Subcutaneous abdominal adipose tissue (tissue), 5 donors: ENCODE results near the gene GHRH.
A peak's percentile ranks its signal among the peaks of the same experiment; 100 is the strongest.

Source experiments
- H3K27ac ChIP-seq: one replicate; pipeline ENCODE4 v1.7.0; 2013; ENCODE audit warnings: low read depth, mild to moderate bottlenecking, inconsistent platforms, low read length, moderate library complexity
- H3K27me3 ChIP-seq, 5 donors: one replicate each; pipeline ENCODE4 v1.7.0; 2013; ENCODE audit warnings: low read length in 5 of 5, inconsistent platforms in 1 of 5; ENCODE audit not compliant: control insufficient read depth in 5 of 5, insufficient read depth in 4 of 5
- H3K36me3 ChIP-seq, 5 donors: one replicate each; pipeline ENCODE4 v1.7.0; 2013; ENCODE audit warnings: low read length in 5 of 5; ENCODE audit not compliant: control insufficient read depth in 5 of 5, insufficient read depth in 5 of 5
- H3K4me1 ChIP-seq, 5 donors: one replicate each; pipeline ENCODE4 v1.7.0; 2013; ENCODE audit warnings: low read length in 5 of 5, mild to moderate bottlenecking in 3 of 5, moderate library complexity in 1 of 5; ENCODE audit not compliant: control insufficient read depth in 5 of 5, insufficient read depth in 5 of 5
- H3K4me3 ChIP-seq, 5 donors: one replicate each; pipeline ENCODE4 v1.7.0; 2013; ENCODE audit warnings: low read length in 5 of 5, low read depth in 1 of 5
- H3K9ac ChIP-seq, 5 donors: one replicate each; pipeline ENCODE4 v1.7.0; 2013; ENCODE audit warnings: low read length in 5 of 5, mild to moderate bottlenecking in 4 of 5, moderate library complexity in 3 of 5
- H3K9me3 ChIP-seq, 5 donors: one replicate each; pipeline ENCODE4 v1.7.0; 2013; ENCODE audit warnings: low read length in 5 of 5; ENCODE audit not compliant: control insufficient read depth in 5 of 5
- donor health status: healthy.
- donor health status: healthy.
- donor health status: healthy.
- donor health status: healthy.
- donor health status: healthy.

Gene GHRH

GRCh38 chr20:37291724-37292126 is 30.1 kb upstream of the GHRH start:
- H3K9me3 ChIP-seq, result peaks cover 0 to 8% (median 5%) of the 10 kb centered on the region in 5 donors
- H3K27ac ChIP-seq, result no peak overlapping the region
- H3K4me3 ChIP-seq, result no peak overlapping the region
- H3K36me3 ChIP-seq, result peaks cover 0 to 8% (median 3%) of the 10 kb centered on the region in 5 donors
- H3K27me3 ChIP-seq, result no peaks in the 10 kb centered on the region
- H3K4me1 ChIP-seq, result peaks cover 0 to 39% (median 38%) of the 10 kb centered on the region in 5 donors
- no peak overlapping the region for H3K9ac ChIP-seq

- Histone ChIP-seq H3K4me1 (peaks cover 0 to 51% (median 47%) of the 10 kb centered on the region in 5 donors), H3K36me3 (peaks cover 0 to 8% (median 3%) of the 10 kb centered on the region in 5 donors), H3K9ac (peak overlapping the region; percentile 66 to 98 (median 95)), H3K9me3 (peaks cover 0 to 8% (median 5%) of the 10 kb centered on the region in 5 donors), H3K27ac (peak overlapping the region; percentile 87), H3K4me3 (peak overlapping the region; percentile 78 to 94 (median 90)), H3K27me3 (no peaks in the 10 kb centered on the region)
Measured at GRCh38 chr20:37290158-37290810, 28.7 kb upstream of the GHRH start.

GRCh38 chr20:37288091-37288490 is 26.5 kb upstream of the GHRH start:
- no peak overlapping the region for H3K9ac ChIP-seq
- H3K27ac ChIP-seq, result peak overlapping the region; percentile 87
- H3K9me3 ChIP-seq, result peaks cover 0 to 8% (median 0%) of the 10 kb centered on the region in 5 donors
- H3K27me3 ChIP-seq, result no peaks in the 10 kb centered on the region
- H3K4me3 ChIP-seq, result no peak overlapping the region
- H3K4me1 ChIP-seq, result peaks cover 0 to 41% (median 30%) of the 10 kb centered on the region in 5 donors
- peaks cover 0 to 5% (median 0%) of the 10 kb centered on the region in 5 donors for H3K36me3 ChIP-seq

- Histone ChIP-seq H3K9ac (no peak overlapping the region), H3K27ac (no peak overlapping the region), H3K36me3 (no peaks in the 10 kb centered on the region)
Measured at GRCh38 chr20:37285664-37286374, 24.2 kb upstream of the GHRH start.

GRCh38 chr20:37284691-37285161 is 23.1 kb upstream of the GHRH start:
- H3K36me3 ChIP-seq, result no peaks in the 10 kb centered on the region
- peaks cover 0 to 32% (median 23%) of the 10 kb centered on the region in 5 donors for H3K4me1 ChIP-seq
- H3K9ac ChIP-seq, result no peak overlapping the region
- no peaks in the 10 kb centered on the region for H3K27me3 ChIP-seq
- no peak overlapping the region for H3K27ac ChIP-seq
- H3K9me3 ChIP-seq, result peaks cover 0 to 8% (median 0%) of the 10 kb centered on the region in 5 donors
- H3K4me3 ChIP-seq, result no peak overlapping the region

More at GRCh38 chr20:37285664-37286374, 24.2 kb upstream of the GHRH start:
- Histone ChIP-seq H3K4me3 (no peak overlapping the region), H3K4me1 (peaks cover 0 to 42% (median 34%) of the 10 kb centered on the region in 5 donors), H3K27me3 (no peaks in the 10 kb centered on the region), H3K9me3 (peaks cover 0 to 8% (median 0%) of the 10 kb centered on the region in 5 donors)

GRCh38 chr20:37283530-37284195 is 22.0 kb upstream of the GHRH start:
- Histone ChIP-seq H3K27ac (no peak overlapping the region), H3K4me3 (no peak overlapping the region), H3K4me1 (peaks cover 0 to 27% (median 21%) of the 10 kb centered on the region in 5 donors), H3K9me3 (peaks cover 0 to 6% (median 0%) of the 10 kb centered on the region in 5 donors), H3K27me3 (no peaks in the 10 kb centered on the region), H3K9ac (no peak overlapping the region), H3K36me3 (no peaks in the 10 kb centered on the region)

- peak overlapping the region in 1 of 5 donors; percentile 22 for H3K9ac ChIP-seq
- no peak overlapping the region for H3K4me3 ChIP-seq
- no peak overlapping the region for H3K27ac ChIP-seq
Measured at GRCh38 chr20:37282556-37282955, 20.9 kb upstream of the GHRH start.

GRCh38 chr20:37280403-37280802 is 18.8 kb upstream of the GHRH start:
- no peaks in the 10 kb centered on the region for H3K9me3 ChIP-seq
- no peak overlapping the region for H3K9ac ChIP-seq
- H3K27me3 ChIP-seq, result no peaks in the 10 kb centered on the region

More at GRCh38 chr20:37282556-37282955, 20.9 kb upstream of the GHRH start:
- Histone ChIP-seq H3K27me3 (no peaks in the 10 kb centered on the region), H3K36me3 (no peaks in the 10 kb centered on the region), H3K9me3 (no peaks in the 10 kb centered on the region), H3K4me1 (peaks cover 0 to 26% (median 16%) of the 10 kb centered on the region in 5 donors)

GRCh38 chr20:37279820-37280219 is 18.2 kb upstream of the GHRH start:
- Histone ChIP-seq H3K27me3 (no peaks in the 10 kb centered on the region), H3K9ac (no peak overlapping the region), H3K9me3 (no peaks in the 10 kb centered on the region), H3K27ac (no peak overlapping the region), H3K4me3 (no peak overlapping the region), H3K36me3 (no peaks in the 10 kb centered on the region), H3K4me1 (peaks cover 0 to 17% (median 15%) of the 10 kb centered on the region in 5 donors)

More at GRCh38 chr20:37280403-37280802, 18.8 kb upstream of the GHRH start:
- Histone ChIP-seq H3K27ac (no peak overlapping the region), H3K36me3 (no peaks in the 10 kb centered on the region), H3K4me1 (peaks cover 0 to 20% (median 15%) of the 10 kb centered on the region in 5 donors), H3K4me3 (no peak overlapping the region)
